GM19043 (cell line): ENCODE data around the gene DEDD.
A peak's percentile ranks its signal among the peaks of the same experiment; 100 is the strongest.
"Not testable (repeated sequence)": the region's sequence is repeated elsewhere in the genome, so short reads cannot be mapped to it uniquely, and the experiment has no call there.

Experiments
- ATAC-seq: cut with Tn5 transposase; IDR thresholded peaks from one replicate; pipeline ENCODE4 v1.9.1; 2021; ENCODE audit warnings: low read depth; ENCODE audit not compliant: unreplicated experiment

The DEDD gene

GRCh38 chr1:161130266-161130665 is 2.2 kb downstream of the DEDD start:
- ATAC-seq = no peak

- ATAC-seq = no peak
These were observed 3.7 kb downstream of the DEDD start for GRCh38 chr1:161128591-161129420.

- ATAC-seq = no peak
These were observed 4.8 kb downstream of the DEDD start for GRCh38 chr1:161127649-161128048.

- no peak for ATAC-seq
These were observed 9.5 kb downstream of the DEDD start for GRCh38 chr1:161122967-161123366.

- ATAC-seq = no peak
These were observed 10.6 kb downstream of the DEDD start for GRCh38 chr1:161121834-161122233.

- no peak for ATAC-seq
These were observed 11.3 kb downstream of the DEDD start for GRCh38 chr1:161121042-161121650.

GRCh38 chr1:161119092-161119903 is 13.2 kb downstream of the DEDD start:
- ATAC-seq = peak; percentile 46

- ATAC-seq = peak; percentile 84
These were observed 14.5 kb downstream of the DEDD start, which contains the start of the genes NIT1 and PFDN2 for GRCh38 chr1:161117759-161118581. NIT1 (plus strand) TSS chr1:161118105; CDS start chr1:161118177, 72 bp downstream. PFDN2 (minus strand) TSS chr1:161118037; CDS start chr1:161118026, 11 bp downstream.

GRCh38 chr1:161115961-161116360 is 16.5 kb downstream of the DEDD start:
- ATAC-seq = not testable (repeated sequence)

GRCh38 chr1:161115132-161115711 is 17.2 kb downstream of the DEDD start:
- ATAC-seq = no peak

GRCh38 chr1:161114556-161114955 is 17.9 kb downstream of the DEDD start:
- no peak for ATAC-seq

GRCh38 chr1:161113915-161114314 is 18.6 kb downstream of the DEDD start:
- ATAC-seq = no peak

- ATAC-seq = no peak
These were observed 20.9 kb downstream of the DEDD start for GRCh38 chr1:161111527-161111926.

- no peak for ATAC-seq
These were observed 21.4 kb downstream of the DEDD start for GRCh38 chr1:161111117-161111516.

GRCh38 chr1:161106431-161106830 is 26.0 kb downstream of the DEDD start:
- ATAC-seq = no peak

GRCh38 chr1:161100556-161100955 is 31.9 kb downstream of the DEDD start:
- no peak for ATAC-seq

GRCh38 chr1:161099090-161099802 is 33.2 kb downstream of the DEDD start:
- ATAC-seq = no peak

GRCh38 chr1:161098210-161099068 is 34.0 kb downstream of the DEDD start, which contains the start of gene KLHDC9:
KLHDC9 (plus strand) TSS chr1:161098361; CDS start chr1:161098536, 175 bp downstream.
- peak; percentile 73 for ATAC-seq
